Pancreas (tissue), 10 donors: ENCODE results near the gene ADH4. TPM values are rescaled to one million over a fixed set of nuclear protein-coding genes. Genes with fewer than 3 reads are reported as not detected.

Experiments used
- ATAC-seq, 4 donors: fragments of 200-7000 bp; cut with Tn5 transposase; one replicate each; pipeline versions ENCODE4 v1.8.0 to v1.9.1; 2020; ENCODE audit warnings: mild to moderate bottlenecking in 4 of 4, moderate library complexity in 4 of 4
- DNase-seq, 6 donors: peaks; one replicate each; pipeline ENCODE4 v3.0.0-alpha.2; 2020
- FAIRE-seq: peaks from 2 replicates; lab custom pipeline; 2012; peaks lifted over from hg19 to GRCh38; lab: Jason Lieb, UNC
- H3K27ac ChIP-seq, 4 donors: fragments of 200-600 bp; sonication (generic); 1 replicate in 3 of 4; 2 replicates in 1 of 4; pipeline versions ENCODE4 v1.5.0 to v1.8.0; 2020
- H3K27me3 ChIP-seq, 4 donors: fragments of 200-600 bp; one replicate each; pipeline ENCODE4 v1.8.0; 2021
- H3K36me3 ChIP-seq, 3 donors: fragments of 200-600 bp; sonication (generic) in 1 of 3; one replicate each; pipeline versions ENCODE4 v1.5.0 to v1.8.0; 2020 to 2021
- H3K4me1 ChIP-seq, 3 donors: fragments of 200-600 bp; one replicate each; pipeline ENCODE4 v1.8.0; 2021
- H3K4me3 ChIP-seq, 4 donors: fragments of 200-600 bp; sonication (generic) in 2 of 4; one replicate each; pipeline versions ENCODE4 v1.5.0 to v1.8.0; 2020 to 2021
- H3K9me3 ChIP-seq, 4 donors: fragments of 200-600 bp; one replicate each; pipeline ENCODE4 v1.8.0; 2021
- WGBS, 2 donors: extraction: QIAGEN DNeasy Blood & Tissue Kit; methylation state at CpG; one replicate each; pipeline ENCODE4 v1.1.7; 2013; 5-methylcytosine and 5-hydroxymethylcytosine counted together
- intact Hi-C, 3 donors: fragments of 100-400 bp; cut with DNase I; formaldehyde crosslinking; loops; one replicate each; pipeline versions ENCODE4 v1.11.1 to v1.14.2; 2022
- polyA plus RNA-seq, 2 donors: library from polyadenylated mRNA; stranded (reverse); fragments of 200-250 nt; gene quantifications; one replicate each; pipeline ENCODE4 v1.2.3, GENCODE V29; 2013
- total RNA-seq, 6 donors: library from RNA; stranded (reverse); fragmentation: NEBNext Ultra II Directional in 4 of 6; extraction: Animal tissue kit (Norgen Biotek cat#: 25700) in 4 of 6; gene quantifications; one replicate each; pipeline versions ENCODE4 v1.2.1 to v1.2.4, GENCODE V29; 2021 to 2023
- TF ChIP-seq, protein P1 (sequence below), 4 donors: fragments of 200-600 bp; sonication (generic) in 3 of 4; IDR thresholded peaks; one replicate each; pipeline versions ENCODE4 v1.5.0 to v1.8.0; 2021; ENCODE audit warnings: antibody characterized with exemption in 4 of 4
- donor health status: healthy with polysubstance abuse.
- donor health status: DM: no; HTN: no; CAD: no; lungs with moderate emphysema.
- donor health status: DM: no; HTN: no; CAD: no.
- donor health status: control.
- donor health status: control.
- donor health status: Bipolar disorder and iron deficiency.
- donor health status: DM: yes; HTN: yes; CAD: no.
- donor health status: DM: no; HTN: no; CAD: no.
- donor health status: DM: no; HTN: no; CAD: no.
- donor health status: DM: yes; HTN: yes; CAD: no.

The ADH4 gene
- total and polyA plus RNA-seq, 8 donors: 0.09 to 0.58 (median 0.28) TPM; not detected in 3

DNA sequence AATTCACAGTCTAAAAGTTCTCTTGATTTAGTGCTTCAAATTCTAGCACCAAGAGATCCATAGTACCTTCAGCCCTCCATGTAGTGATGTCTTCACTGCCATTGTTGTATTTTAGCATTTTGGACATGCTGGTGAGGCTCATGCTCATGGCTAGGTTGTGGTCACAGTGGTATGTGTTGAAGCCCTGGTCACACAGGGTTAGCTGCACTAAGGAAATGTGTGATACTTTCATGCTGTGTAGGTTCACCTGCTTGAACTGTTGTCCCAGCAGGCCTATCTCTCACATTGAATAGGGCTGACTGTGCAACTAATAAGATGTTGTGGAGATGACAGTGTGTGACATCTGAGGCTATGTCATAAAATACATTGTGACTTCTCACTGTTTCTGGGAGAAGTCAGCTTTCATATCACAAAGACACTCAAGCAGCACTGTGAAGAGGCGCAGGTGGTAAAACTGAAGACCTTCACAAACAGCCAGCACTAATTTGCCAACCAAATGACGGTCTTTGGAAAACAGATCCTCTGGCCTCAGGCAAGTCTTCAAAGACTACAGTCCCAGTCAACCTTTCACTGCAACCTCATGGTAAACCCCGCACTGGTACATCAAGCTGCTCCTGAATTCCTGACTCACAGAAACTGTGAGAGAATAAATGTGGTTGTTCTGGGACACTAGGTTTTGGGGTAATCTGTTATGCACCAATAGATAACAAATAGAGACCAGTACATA lies 17.4 kb upstream of the ADH4 start:
- Histone ChIP-seq H3K27ac (no peak overlapping the region), H3K9me3 (no peaks in the 10 kb centered on the region), H3K27me3 (no peaks in the 10 kb centered on the region), H3K36me3 (no peaks in the 10 kb centered on the region), H3K4me3 (no peak overlapping the region), H3K4me1 (peaks cover 7 to 32% (median 9%) of the 10 kb centered on the region in 3 donors)
- TF ChIP-seq, protein P1, sequence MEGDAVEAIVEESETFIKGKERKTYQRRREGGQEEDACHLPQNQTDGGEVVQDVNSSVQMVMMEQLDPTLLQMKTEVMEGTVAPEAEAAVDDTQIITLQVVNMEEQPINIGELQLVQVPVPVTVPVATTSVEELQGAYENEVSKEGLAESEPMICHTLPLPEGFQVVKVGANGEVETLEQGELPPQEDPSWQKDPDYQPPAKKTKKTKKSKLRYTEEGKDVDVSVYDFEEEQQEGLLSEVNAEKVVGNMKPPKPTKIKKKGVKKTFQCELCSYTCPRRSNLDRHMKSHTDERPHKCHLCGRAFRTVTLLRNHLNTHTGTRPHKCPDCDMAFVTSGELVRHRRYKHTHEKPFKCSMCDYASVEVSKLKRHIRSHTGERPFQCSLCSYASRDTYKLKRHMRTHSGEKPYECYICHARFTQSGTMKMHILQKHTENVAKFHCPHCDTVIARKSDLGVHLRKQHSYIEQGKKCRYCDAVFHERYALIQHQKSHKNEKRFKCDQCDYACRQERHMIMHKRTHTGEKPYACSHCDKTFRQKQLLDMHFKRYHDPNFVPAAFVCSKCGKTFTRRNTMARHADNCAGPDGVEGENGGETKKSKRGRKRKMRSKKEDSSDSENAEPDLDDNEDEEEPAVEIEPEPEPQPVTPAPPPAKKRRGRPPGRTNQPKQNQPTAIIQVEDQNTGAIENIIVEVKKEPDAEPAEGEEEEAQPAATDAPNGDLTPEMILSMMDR (IDR thresholded peaks at IDR 0.05): no peak
- intact Hi-C loops: no loop called here
- WGBS, 2 donors: 78 to 79% methylated on average over 3 of the region's 3 CpGs
- FAIRE-seq (no peak), DNase-seq (no peak), ATAC-seq (no peak)

GRCh38 chr4:99159699-99160098 lies 15.6 kb upstream of the ADH4 start:
- no peak for DNase-seq
- Histone ChIP-seq H3K4me3 (no peak overlapping the region), H3K36me3 (no peaks in the 10 kb centered on the region), H3K9me3 (no peaks in the 10 kb centered on the region), H3K27me3 (no peaks in the 10 kb centered on the region), H3K27ac (no peak overlapping the region), H3K4me1 (peaks cover 3 to 37% (median 17%) of the 10 kb centered on the region in 3 donors)
- TF ChIP-seq, protein P1 (IDR thresholded peaks at IDR 0.05): no peak
- no peak for FAIRE-seq
- no peak for ATAC-seq
- WGBS, 2 donors: 63 to 77% methylated on average over 1 of the region's 1 CpG
- intact Hi-C loops: no loop called here

DNA sequence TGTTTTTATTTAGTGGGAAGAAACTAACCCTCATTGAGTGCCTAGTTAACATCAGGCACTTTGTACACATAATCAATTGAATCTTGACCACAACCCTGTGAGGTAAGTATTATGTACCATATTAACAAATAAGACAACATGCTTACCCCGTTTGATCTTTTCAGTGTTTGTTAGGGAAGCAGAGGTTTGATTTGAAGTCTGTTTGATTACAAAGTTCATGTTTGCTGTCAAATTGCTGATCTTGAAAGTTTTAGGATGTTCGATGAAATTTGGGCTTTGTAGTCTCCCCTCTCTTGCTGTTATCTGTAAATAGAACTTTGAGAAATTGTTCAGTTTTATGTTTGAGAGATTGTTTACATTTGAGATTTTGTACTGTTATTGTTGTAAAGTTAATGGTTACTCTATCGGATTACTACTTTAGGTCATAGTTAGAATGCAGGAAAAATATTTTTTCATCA lies 13.4 kb upstream of the ADH4 start:
- H3K4me1 ChIP-seq: peaks cover 3 to 46% (median 21%) of the 10 kb centered on the region in 3 donors
- no peaks in the 10 kb centered on the region for H3K36me3 ChIP-seq
- TF ChIP-seq, protein P1 (IDR thresholded peaks at IDR 0.05): no peak
- H3K9me3 ChIP-seq: no peaks in the 10 kb centered on the region
- peak; percentile 80 to 91 (median 86) for ATAC-seq
- H3K27me3 ChIP-seq: no peaks in the 10 kb centered on the region
- H3K4me3 ChIP-seq: no peak overlapping the region
- intact Hi-C loops: no loop called here
- no peak for FAIRE-seq
- H3K27ac ChIP-seq: peak overlapping the region in 3 of 4 donors; percentile 38 to 79 (median 40)
- DNase-seq: no peak
- WGBS, 2 donors: 4 to 11% methylated on average over 3 of the region's 3 CpGs

DNA sequence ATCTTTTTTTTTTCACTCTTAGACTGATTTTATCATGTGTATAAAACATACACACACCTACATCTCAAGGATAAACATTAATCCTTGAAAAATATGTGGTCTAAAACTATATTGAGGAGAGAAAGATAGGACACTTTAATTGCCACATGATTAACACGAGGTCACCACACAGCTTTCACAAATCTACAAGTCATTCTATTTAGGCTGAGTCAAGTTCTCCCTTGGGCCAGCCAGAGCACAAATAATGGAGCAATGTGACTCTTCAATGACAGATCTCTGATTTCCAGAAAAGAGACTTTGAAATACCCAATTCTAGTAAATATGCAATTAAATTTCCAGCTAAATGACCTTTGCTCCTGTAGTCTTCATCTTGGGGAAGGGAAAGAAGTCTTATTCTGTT lies 12.9 kb upstream of the ADH4 start:
- intact Hi-C loops: no loop called here
- FAIRE-seq (no peak), DNase-seq (peak in 1 of 6 donors; percentile 20), ATAC-seq (peak; percentile 54 to 74 (median 72))
- 16 to 21% methylated on average over 1 of the region's 1 CpG for WGBS, 2 donors
- TF ChIP-seq, protein P1 (IDR thresholded peaks at IDR 0.05): no peak
- Histone ChIP-seq H3K4me3 (no peak overlapping the region), H3K27ac (peak overlapping the region in 3 of 4 donors; percentile 38 to 79 (median 40)), H3K4me1 (peaks cover 3 to 51% (median 21%) of the 10 kb centered on the region in 3 donors), H3K27me3 (no peaks in the 10 kb centered on the region), H3K36me3 (no peaks in the 10 kb centered on the region), H3K9me3 (no peaks in the 10 kb centered on the region)
